Tibial nerve (tissue), 4 donors: ENCODE data around the gene SUPT3H.

Experiments used
- EP300 ChIP-seq, 2 donors: sonication (generic); formaldehyde crosslinking; IDR thresholded peaks; one replicate each; pipeline ENCODE4 v1.6.1; 2017; ENCODE audit warnings: antibody characterized with exemption in 2 of 2, mild to moderate bottlenecking in 1 of 2
- POLR2A ChIP-seq, 2 donors: fragments of 450-650 bp; IDR thresholded peaks; one replicate each; pipeline ENCODE4 v1.6.1; 2017; ENCODE audit warnings: antibody characterized with exemption in 2 of 2, mild to moderate bottlenecking in 2 of 2, moderate library complexity in 2 of 2
- TF ChIP-seq, protein P1 (sequence below), 5 experiments: fragments of 200-600 bp in 3 of 5; fragments of 450-650 bp in 2 of 5; sonication (generic) in 3 of 5; IDR thresholded peaks; one replicate each; pipeline ENCODE4 v1.5.1; 2016 to 2019; ENCODE audit warnings: antibody characterized with exemption in 5 of 5, mild to moderate bottlenecking in 3 of 5, moderate library complexity in 2 of 5

DNA sequence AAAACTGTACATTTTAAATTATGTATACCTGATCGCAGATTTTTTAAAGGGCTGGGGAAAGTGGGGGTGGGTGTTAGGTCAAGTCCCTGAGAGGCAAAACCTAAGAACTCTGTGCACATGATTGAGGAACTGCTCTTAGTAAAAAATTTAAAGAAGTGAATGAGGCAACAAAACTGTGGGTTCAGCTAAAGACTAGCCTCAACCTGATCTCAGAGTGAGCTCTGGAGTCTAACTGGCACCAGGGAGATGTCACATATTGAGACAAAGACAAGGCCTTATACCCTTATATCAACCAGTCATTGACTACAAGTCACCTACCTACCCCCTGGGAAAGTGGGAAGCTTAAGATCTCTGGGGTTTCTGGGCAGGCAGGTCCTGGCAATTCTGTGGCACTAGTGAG lies 77.0 kb downstream of the SUPT3H start:
- TF ChIP-seq, protein P1, sequence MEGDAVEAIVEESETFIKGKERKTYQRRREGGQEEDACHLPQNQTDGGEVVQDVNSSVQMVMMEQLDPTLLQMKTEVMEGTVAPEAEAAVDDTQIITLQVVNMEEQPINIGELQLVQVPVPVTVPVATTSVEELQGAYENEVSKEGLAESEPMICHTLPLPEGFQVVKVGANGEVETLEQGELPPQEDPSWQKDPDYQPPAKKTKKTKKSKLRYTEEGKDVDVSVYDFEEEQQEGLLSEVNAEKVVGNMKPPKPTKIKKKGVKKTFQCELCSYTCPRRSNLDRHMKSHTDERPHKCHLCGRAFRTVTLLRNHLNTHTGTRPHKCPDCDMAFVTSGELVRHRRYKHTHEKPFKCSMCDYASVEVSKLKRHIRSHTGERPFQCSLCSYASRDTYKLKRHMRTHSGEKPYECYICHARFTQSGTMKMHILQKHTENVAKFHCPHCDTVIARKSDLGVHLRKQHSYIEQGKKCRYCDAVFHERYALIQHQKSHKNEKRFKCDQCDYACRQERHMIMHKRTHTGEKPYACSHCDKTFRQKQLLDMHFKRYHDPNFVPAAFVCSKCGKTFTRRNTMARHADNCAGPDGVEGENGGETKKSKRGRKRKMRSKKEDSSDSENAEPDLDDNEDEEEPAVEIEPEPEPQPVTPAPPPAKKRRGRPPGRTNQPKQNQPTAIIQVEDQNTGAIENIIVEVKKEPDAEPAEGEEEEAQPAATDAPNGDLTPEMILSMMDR (IDR thresholded peaks at IDR 0.05): no peak
- no peak for TF ChIP-seq POLR2A (IDR thresholded peaks at IDR 0.05)
- TF ChIP-seq EP300 (IDR thresholded peaks at IDR 0.05): no peak
